ENCODE data around the gene CTSC.
"Not testable (repeated sequence)": the region's sequence is repeated elsewhere in the genome, so short reads cannot be mapped to it uniquely, and the experiment has no call there.

Gene CTSC

DNA sequence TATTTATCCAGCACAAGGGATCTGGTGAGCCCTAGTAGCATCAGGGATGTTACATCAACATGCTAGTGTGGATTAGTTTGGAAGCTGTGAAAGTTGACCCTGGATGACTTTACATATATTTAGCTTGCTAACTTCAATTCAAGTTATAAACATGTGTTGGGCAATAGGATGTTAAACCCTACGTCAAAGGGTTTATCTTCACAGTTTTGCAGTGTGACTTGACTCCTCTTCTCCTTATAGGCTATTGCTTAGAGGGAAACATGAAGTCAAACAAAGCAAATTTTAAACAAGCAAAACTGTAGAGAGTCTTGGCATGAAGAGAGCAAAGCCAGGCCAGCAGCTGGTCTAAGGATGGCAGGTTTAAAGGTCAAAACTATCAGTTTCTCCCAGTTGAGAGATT, 11.3 kb upstream of the CTSC start:
- no peak for DNase-seq

GRCh38 chr11:88345949-88346348, 8.4 kb upstream of the CTSC start:
- DNase-seq = no peak

GRCh38 chr11:88345408-88345807, 7.9 kb upstream of the CTSC start:
- no peak for DNase-seq

GRCh38 chr11:88344869-88345268, 7.3 kb upstream of the CTSC start:
- DNase-seq = no peak

DNA sequence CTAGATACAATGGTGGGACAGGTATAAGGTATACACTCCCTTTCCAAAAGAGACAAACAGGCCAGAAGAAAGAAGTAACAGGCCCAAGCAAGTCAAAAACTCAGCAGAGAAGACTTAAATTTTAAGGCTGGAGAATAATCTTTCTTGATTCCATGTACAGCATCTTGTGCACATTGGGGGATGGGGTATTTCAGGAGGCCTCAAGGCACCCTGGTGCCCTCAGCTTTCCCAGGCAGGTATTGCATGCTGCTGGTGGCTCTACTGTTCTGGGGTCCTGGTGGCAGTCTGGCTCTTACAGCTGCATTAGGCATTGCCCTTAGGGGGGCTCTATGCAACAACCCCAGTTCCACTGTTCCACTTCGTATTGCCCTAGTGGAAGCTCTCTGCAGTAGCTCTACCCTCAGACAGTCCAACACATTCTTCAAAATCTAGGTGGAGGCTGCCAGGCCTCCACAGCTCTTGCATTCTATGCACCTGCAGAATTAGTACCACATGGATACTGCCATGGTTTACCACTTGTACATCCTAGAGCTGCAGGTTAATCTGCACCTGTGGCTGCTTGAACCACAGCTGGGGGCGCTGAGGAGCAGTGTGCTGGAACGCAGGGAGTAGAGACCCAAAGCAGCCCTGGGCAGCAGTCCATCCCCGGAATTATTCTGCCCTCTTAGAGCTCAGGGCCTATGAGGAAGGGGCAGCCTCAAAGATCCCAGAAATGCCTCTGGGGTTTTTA, 4.2 kb upstream of the CTSC start:
- DNase-seq = no peak

DNA sequence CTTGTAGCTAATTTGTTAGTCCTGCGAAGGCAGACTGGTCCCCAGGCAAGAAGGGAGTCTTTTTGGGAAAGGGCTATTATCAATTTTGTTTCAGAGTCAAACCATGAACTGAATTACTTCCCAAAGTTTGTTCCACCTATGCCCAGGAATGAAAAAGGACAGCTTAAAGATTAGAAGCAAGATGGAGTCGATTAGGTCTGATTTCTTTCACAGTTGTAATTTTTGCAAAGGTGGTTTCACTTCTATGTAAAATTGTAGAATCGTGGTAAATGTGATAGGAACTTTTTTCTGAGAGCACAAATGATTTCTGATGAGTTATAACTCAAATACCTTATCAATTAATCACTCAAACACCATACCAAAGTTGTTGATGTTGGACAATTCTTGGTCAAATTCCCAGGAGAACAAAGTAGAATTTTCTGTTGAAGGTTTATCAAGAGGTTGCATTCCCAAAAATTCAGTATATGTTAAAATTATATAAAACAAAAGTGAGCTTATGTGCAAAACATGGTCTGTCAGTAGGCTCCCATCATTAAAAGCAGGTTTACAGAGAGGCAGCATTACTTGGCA, 2.9 kb upstream of the CTSC start:
- DNase-seq = no peak

GRCh38 chr11:88337987-88338668, 592 bp upstream of the CTSC start:
- peak; percentile 52 for DNase-seq

- no peak for DNase-seq
Observed at GRCh38 chr11:88335284-88335683, 2.3 kb downstream of the CTSC start.

GRCh38 chr11:88333862-88334261, 3.7 kb downstream of the CTSC start:
- DNase-seq = no peak

DNA sequence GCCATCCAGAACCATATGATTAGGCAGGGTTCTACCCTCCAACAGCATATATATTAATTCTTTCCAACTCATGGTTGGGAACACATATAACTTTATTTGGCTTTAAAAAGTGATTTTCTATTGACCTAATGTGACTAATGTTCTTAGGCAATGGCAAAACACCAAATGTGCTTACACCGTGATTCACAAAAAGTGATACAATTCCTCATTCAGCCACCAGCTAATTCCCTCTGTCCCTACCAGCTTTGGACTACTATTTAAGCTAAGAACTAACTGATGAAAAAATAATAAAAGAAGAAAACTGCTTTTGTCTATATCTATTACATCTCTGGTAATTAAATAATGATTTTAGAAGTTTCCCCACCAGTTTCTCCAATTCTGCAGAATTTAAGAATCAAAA, 4.7 kb downstream of the CTSC start:
- DNase-seq = no peak

GRCh38 chr11:88330826-88331428, 6.6 kb downstream of the CTSC start:
- DNase-seq = no peak

GRCh38 chr11:88329563-88330250, 7.8 kb downstream of the CTSC start:
- DNase-seq = no peak

GRCh38 chr11:88327462-88328143, 9.9 kb downstream of the CTSC start:
- DNase-seq = no peak

- DNase-seq = no peak
Observed at GRCh38 chr11:88327061-88327460, 10.5 kb downstream of the CTSC start.

DNA sequence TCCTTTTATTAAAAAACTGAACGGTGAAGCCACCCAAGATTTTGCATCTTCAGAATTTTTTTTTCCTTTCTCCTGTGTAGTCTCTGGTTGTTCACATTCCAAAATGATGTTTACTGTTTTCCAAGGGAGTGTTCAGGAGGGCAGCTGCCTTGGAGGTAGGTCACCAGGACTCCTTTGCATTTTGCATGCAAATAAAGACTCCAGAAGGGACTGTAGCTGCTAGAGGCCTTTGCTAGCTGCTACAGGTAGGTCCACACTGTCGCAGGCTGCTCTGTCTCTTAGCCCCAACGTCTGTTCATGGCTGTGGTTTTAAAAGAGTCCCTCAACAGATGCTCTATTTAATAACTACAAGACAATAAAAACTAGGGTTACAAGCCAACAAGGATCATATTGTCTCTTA, 11.4 kb downstream of the CTSC start:
- DNase-seq = no peak

- DNase-seq = no peak
Observed at GRCh38 chr11:88324562-88325345, 12.8 kb downstream of the CTSC start.

DNA sequence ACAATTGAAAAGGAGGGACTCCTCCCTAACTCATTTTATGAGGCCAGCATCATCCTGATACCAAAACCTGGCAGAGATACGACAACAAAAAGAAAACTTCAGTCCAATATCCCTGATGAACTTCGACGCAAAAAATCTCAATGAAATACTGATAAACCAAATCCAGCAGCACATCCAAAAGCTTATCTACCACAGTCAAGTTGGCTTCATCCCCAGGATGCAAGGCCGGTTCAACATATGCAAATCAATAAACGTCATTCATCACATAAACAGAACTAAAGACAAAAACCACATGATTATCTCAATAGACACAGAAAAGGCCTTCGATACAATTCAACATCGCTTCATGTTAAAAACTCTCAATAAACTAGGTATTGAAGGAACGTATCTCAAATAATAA, 14.7 kb downstream of the CTSC start:
- DNase-seq = not testable (repeated sequence)

GRCh38 chr11:88321412-88321811, 16.1 kb downstream of the CTSC start:
- DNase-seq = not testable (repeated sequence)

- no peak for DNase-seq
Observed at GRCh38 chr11:88320149-88320559, 17.4 kb downstream of the CTSC start.

GRCh38 chr11:88318017-88318416, 19.5 kb downstream of the CTSC start:
- DNase-seq = no peak

- DNase-seq = no peak
Observed at GRCh38 chr11:88317536-88317935, 20.0 kb downstream of the CTSC start.

GRCh38 chr11:88315981-88316441, 21.5 kb downstream of the CTSC start:
- DNase-seq = no peak

All from right forelimb (tissue), 1 donor.